ENCODE measurements around the gene COL27A1.
"Not testable (repeated sequence)": the region's sequence is repeated elsewhere in the genome, so short reads cannot be mapped to it uniquely, and the experiment has no call there.

Gene COL27A1

GRCh38 chr9:114322831-114323531, 167.6 kb downstream of the COL27A1 start, which contains the start of gene ORM1:
Gene ORM1 (plus strand): TSS chr9:114323098. CDS start chr9:114323134, 36 bp downstream.
- not testable (repeated sequence) for DNase-seq (ENCODE audit: low read depth in 2 of 2)

- not testable (repeated sequence) for DNase-seq (ENCODE audit: low read depth in 2 of 2)
Observed at GRCh38 chr9:114323849-114324248, 168.5 kb downstream of the COL27A1 start.

GRCh38 chr9:114324492-114324891, 169.2 kb downstream of the COL27A1 start:
- no peak for DNase-seq (ENCODE audit: low read depth in 2 of 2)

- not testable (repeated sequence) for DNase-seq (ENCODE audit: low read depth in 2 of 2)
Observed at GRCh38 chr9:114324965-114325364, 169.6 kb downstream of the COL27A1 start.

GRCh38 chr9:114325684-114326254, 170.4 kb downstream of the COL27A1 start:
- DNase-seq (ENCODE audit: low read depth in 2 of 2) = not testable (repeated sequence)

GRCh38 chr9:114327749-114328148, 172.4 kb downstream of the COL27A1 start:
- no peak for DNase-seq (ENCODE audit: low read depth in 2 of 2)

GRCh38 chr9:114328357-114328820, 173.1 kb downstream of the COL27A1 start:
- not testable (repeated sequence) for DNase-seq (ENCODE audit: low read depth in 2 of 2)

GRCh38 chr9:114328937-114329624, 173.7 kb downstream of the COL27A1 start:
- DNase-seq (ENCODE audit: low read depth in 2 of 2) = not testable (repeated sequence)

- not testable (repeated sequence) for DNase-seq (ENCODE audit: low read depth in 2 of 2)
Observed at GRCh38 chr9:114329625-114330022, 174.3 kb downstream of the COL27A1 start, which contains the start of gene ORM2. Gene ORM2 (plus strand): TSS chr9:114329869. CDS start chr9:114329905, 36 bp downstream.

- no peak for DNase-seq (ENCODE audit: low read depth in 2 of 2)
Observed at GRCh38 chr9:114330636-114331035, 175.3 kb downstream of the COL27A1 start.

GRCh38 chr9:114331229-114332195, 176.2 kb downstream of the COL27A1 start:
- DNase-seq (ENCODE audit: low read depth in 2 of 2) = not testable (repeated sequence)

GRCh38 chr9:114332474-114333040, 177.2 kb downstream of the COL27A1 start:
- not testable (repeated sequence) for DNase-seq (ENCODE audit: low read depth in 2 of 2)

- not testable (repeated sequence) for DNase-seq (ENCODE audit: low read depth in 2 of 2)
Observed at GRCh38 chr9:114333718-114334117, 178.4 kb downstream of the COL27A1 start.

- no peak for DNase-seq (ENCODE audit: low read depth in 2 of 2)
Observed at GRCh38 chr9:114334490-114334889, 179.2 kb downstream of the COL27A1 start.

GRCh38 chr9:114335745-114336144, 180.4 kb downstream of the COL27A1 start:
- no peak for DNase-seq (ENCODE audit: low read depth in 2 of 2)

GRCh38 chr9:114336157-114336556, 180.8 kb downstream of the COL27A1 start:
- no peak for DNase-seq (ENCODE audit: low read depth in 2 of 2)

GRCh38 chr9:114336699-114337395, 181.5 kb downstream of the COL27A1 start:
- DNase-seq (ENCODE audit: low read depth in 2 of 2) = no peak

- DNase-seq (ENCODE audit: low read depth in 2 of 2) = no peak
Observed at GRCh38 chr9:114338187-114338586, 182.8 kb downstream of the COL27A1 start.

- DNase-seq (ENCODE audit: low read depth in 2 of 2) = peak; percentile 24 to 40
Observed at GRCh38 chr9:114339130-114339908, 184.0 kb downstream of the COL27A1 start.

All from stimulated activated CD8-positive, alpha-beta memory T cell treated with anti-CD3 and anti-CD28 coated beads, Interleukin-15, amount 100 ng/mL, for 48 hours (primary cell).